HG03139 (cell line): ENCODE measurements around the gene POGZ.

Source experiments
- ATAC-seq: cut with Tn5 transposase; IDR thresholded peaks from one replicate; pipeline ENCODE4 v1.9.1; 2021; ENCODE audit not compliant: unreplicated experiment

POGZ gene

DNA sequence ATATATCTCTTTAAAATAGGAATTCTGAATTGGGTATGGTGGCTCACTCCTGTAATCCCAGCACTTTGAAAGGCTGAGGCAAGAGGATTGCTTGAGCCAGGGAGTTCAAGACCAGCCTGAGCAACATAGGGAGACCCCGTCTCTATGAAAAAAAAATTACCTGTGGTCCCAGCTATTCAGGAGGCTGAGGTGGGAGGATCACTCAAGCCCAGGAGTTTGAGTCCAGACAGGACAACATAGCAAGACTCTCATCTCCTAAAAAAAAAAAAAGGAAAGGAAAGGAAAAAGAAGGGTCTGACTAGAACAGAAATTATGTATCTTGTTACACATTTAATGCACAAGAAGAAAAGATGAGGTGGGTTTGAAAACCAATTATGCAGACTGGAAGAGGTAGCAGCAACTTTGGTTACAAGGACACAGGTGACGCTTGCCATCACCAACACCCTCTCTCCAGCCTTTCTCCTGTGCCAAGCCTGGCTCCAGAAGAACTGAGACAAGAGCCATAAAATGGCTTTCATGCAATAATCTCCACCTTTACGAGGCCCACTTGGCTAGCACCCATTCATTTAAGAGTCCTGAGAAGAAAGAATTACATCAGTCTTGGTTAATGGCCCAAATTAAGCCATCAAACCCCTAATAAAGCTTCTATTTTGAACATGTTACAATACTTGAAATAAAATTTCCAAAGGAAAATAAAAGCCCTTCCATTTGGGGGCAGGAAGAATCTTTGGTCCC lies 82.0 kb downstream of the POGZ start:
- no peak for ATAC-seq

DNA sequence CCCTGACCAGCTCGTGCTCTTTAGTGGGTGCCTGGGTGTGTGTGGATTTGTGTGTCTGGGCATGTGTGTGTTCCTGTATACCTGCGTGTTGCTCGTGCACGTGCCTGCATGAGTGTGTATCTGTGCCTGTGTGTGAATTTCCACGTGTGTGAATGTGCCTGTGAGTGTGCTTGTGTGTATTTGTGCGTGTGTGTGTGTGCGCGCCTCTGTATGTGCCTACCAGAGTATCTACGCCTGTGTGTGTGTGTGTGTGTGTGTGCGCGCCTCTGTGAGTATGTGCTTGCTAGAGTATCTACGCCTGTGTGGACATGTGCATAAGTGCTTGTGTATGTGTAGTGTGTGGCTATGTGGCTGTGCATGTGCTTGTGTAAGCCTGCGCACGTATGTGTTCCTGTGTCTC lies 86.1 kb downstream of the POGZ start:
- ATAC-seq = no peak

DNA sequence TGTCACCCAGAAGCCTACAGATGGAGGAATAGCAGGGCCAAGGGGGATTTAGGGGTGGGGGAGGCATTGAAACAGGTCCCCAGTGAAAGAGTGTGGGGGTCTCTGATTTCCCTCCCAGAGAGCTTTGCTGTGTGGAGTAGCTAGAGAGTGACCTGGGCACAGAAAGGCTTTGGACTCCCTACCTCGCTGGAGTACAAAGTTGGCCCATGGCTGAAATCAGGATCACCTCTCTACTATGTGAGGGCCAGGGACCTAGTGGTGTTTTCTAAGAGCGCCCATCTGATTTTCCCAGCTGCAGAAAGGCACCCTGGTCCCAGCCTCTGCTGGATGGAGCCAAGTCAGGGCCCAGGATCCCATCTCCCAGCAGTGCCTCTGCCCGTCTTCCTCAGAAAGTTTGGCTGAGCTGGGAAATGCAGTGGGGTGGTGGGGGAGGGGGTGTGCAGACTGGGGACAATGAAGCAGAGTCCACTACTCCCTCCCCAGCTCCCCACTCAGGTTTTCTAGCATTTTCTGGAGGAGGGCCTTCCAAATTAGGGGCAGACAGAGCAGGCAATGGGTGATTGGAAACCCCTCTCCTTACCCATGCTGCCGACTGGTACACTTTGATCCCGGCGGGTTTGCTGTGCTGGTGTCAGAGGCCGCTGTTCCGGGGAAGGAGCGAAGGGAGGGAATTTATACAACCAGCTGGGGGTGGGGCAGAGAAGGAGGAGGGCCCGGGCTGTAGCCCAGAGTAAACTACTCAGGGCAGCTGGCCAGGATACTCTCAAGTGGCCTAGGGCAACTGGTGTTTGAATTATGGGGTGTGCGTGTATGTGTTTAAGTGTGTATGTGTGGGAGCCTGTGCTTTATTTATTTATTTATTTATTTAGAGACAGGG lies 87.0 kb downstream of the POGZ start, which contains the start of gene SELENBP1:
TSS of gene SELENBP1 (minus strand) at position 648 of the 877 bp plus-strand sequence. CDS start at position 584, 64 bp downstream.
- ATAC-seq = no peak

DNA sequence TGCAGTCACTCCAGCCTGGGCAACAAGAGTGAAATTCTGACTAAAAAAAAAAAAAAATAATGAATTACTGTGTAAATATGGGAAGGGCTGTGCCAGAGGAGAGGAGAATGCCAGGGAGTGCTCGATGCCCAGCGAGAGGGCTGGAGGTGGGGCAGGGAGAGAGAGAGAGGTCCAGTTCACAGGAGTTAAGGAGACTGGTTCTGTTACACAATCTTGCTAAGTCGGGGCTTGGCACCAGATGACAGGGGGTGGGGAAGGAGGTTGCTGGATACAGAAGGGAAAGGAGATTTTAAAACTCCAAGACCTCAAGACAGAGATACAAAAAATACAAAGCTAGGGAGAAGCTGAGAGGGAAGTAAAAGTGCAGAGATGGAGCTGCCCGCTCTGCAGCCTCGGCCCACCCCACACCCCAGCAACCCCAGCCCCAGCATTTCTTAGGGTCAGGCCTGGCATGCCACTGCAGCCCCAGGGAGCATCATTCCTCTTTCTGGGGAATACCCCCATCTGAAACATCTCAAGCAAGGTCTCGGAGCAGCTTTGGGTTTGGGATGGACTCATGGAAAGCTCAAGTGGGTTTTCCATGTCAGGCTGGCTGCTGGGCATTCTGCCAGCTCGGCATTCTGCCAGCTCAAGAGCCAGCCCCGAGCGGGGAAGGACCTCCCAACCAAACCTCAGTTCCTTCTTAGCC lies 87.8 kb downstream of the POGZ start:
- no peak for ATAC-seq

DNA sequence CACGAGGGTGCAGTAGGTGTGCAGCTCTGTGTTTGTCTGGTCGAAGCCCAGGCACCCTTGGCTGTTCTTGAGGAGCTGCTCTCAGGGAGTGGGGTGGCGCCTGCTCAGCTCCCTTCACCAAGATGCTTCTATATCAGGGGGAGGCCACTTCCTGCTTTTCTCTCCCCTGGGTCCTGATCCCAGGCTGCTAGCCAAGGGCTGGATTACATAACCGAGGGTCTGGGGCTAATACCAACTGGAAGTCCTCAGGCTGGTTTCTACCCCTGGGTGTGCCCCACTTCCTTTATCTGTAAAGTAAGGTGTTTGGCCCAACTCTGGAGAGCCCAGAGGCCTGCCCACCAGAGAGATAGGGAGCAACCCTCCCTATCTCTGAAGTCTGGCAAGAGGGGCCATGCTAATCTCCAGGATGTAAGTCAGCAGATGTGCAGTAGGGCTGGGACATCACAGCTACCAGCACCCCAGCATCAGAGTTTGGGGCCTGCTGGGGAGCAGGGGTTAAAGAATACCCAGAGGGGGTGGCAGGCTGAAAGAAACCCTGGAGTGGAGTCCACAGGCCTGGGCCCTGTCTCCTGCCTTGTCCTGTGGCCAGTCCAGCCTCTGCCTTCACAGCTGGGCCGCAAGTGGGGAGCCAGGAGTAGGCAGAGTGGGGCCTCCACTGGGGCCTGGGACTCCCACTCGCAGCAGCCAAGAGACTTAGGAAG lies 88.9 kb downstream of the POGZ start:
- no peak for ATAC-seq

DNA sequence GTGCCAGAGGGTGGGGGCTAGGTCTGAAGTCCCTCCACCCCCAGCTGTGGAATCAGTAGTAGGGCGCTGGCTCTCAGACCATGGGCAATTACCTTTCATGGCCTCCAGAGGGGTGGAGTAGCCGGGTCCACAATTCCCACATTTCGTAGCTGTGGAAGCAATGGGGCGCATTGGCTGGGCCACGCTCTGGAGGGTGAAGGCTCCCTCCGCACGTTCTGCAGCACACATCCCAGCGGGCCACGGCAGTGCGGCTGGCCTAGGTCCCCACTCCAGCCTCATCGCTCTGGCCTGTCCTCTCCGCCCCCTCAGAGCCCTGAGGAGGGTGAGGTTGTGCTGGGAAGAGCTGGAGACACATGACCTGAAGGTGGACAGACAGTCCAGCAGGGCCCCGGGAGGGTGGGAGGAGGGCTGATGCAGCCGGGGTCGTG lies 89.7 kb downstream of the POGZ start:
- no peak for ATAC-seq

DNA sequence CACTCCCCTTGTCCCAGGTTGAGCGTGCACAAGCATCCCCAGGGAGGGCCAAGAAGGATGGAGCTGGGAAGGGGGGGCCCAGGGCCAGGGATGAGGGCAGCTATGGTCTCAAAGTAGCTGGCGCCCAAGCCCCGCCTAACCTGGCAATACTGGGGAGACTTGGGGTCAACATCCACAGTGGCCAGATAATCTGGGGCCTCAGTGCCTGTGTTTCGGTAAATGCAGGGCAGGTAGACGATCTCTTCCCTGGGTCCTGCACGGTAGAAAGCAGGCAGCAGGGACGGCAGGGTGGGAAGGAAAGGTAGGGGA lies 90.0 kb downstream of the POGZ start:
- no peak for ATAC-seq

DNA sequence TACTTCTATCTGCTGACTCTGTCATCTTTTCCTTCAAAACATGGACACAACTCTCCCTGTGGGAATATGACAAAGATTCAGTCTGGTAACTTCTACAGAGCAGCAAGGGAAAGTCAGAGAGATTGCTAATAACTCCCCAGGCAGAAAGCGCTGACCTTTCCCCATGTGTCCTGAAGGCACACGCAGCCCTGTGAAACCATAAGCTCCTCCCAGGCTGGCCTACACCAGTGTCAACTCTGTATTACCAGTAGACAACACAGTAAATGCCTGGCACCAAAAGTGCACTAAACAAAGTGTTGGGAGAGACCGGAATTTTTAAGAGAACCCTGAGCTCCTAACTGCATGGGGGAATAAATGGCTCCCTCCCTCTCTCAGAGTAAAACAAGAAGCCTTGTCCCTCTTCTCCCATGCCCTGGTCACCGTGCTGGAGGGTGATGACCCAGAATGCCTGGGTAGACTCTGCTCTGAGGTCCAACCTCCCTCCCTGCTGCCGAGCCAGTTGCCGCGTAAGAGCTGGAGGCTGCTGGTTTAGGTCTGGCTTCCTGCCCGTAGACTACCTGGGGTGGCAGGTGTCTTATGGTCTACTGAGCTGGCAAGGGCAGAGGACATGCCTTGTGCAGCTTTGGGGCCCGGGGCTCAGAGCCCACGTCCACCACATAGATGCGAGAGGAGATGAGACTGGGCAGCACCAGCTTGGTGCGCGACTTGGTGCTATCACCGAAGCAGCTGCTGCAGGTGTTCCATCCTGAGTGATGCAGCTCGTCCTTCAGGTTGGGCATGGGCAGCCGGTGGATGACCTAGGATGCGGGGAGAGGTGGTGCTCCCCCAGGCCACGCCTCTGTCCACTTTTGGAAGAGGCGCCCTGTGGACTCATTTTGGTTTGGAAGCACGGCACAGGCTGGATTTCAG lies 90.6 kb downstream of the POGZ start:
- no peak for ATAC-seq

DNA sequence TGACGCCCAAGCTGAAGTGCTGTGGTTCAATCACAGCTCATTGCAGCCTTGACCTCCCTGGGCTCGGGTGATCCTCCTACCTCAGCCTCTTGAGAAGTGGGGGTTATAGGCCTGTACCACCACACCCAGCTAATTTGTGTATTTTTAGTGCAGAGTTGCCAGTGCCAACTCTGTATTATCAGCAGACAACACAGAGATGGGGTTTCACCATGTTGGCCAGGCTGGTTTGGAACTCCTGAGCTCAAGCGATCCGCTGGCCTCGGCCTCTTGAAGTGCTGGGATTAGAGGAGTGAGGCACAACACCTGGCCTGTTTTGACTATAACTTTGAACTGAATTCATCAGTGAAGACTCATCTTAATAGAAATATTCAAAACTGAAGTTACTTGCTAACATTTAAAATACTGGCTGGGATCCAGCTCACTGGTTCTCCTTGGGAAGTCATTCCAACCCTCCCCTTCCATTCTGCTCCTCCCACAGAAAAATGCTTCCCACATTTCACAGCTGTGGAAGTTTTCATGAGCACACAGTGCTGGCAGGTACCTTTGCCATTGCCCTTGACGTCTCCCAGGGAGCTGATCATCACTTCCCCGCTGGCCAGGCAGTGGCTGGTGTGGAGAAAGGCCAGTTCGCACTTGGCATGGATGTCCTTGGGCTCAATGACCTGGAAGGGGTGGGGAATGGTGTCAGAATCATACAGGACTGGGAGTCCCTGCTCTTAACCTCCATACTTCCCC lies 91.5 kb downstream of the POGZ start:
- ATAC-seq = no peak

DNA sequence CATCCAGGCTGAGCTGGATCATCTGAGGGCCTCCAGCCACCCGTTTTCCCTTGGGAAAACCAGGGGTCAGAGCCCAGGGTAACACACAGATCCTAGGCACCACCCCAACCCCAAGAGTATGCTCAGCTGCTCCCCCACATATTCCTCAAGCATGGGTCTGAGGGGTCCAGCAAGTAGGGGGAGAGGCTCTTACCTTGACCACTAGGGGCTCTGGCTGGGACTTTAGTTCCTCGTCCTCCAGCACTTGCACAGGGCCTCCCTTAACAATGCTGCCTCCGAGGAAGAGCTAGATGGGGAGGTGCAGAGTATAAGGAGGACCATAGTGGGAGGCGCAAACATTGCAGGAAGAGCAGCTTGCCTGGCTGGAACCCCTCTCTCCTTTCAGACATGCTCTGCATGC lies 94.3 kb downstream of the POGZ start:
- ATAC-seq = no peak

DNA sequence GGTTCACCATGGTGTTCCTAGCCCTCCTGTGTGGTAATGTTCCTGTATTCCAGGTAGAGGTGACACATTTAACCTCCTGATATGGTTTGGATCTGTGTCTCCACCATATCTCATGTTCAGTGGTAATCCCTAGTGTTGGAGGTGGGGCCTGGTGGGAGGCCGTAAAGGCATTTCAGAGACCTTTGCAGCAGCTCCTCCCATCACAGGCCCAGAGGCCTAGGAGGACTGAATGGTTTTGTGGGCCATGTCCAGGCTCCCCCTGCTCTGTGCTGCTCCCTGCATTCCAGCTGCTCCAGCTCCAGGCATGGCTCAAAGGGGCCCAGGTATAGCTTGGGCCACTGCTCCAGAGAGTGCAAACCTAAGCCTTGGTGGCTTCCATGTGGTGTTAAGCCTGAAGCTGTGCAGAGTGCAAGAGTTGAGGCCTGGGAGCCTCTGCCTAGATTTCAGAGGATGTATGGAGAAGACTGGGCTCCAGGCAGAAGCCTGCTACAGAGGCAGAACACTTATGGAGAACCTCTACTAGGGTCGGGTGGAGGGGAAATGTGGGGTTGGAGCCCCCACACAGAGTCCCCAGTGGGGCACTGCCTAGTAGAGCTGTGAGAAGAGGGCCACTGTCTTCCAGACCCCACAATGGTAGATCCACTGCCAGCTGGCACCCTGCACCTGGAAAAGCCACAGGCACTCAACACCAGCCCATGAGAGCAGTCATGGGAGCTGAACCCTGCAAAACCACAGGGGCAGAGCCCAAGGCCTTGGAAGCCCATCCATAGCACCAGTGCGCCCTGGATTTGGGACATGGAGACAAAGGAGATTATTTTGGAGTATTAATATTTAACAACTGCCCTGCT lies 96.8 kb downstream of the POGZ start:
- ATAC-seq = no peak

DNA sequence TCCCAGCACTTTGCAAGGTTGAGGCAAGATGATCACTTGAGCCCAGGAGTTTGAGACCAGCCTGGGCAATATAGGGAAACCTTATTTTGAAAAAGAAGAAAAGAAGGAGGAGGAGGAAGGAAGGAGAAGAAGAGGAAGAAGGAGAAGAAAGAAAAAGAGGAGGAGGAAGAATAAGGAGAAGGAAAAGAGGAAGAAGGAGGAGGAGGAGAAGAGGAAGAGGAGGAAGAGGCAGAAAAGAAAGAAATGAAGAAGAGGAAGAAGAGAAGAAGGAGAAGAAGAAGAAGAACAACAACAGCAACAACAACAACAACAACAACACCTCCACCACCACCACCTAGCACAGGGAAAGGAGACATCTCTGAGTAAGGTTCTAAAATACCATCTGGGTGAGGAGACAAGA lies 97.4 kb downstream of the POGZ start:
- ATAC-seq = no peak

DNA sequence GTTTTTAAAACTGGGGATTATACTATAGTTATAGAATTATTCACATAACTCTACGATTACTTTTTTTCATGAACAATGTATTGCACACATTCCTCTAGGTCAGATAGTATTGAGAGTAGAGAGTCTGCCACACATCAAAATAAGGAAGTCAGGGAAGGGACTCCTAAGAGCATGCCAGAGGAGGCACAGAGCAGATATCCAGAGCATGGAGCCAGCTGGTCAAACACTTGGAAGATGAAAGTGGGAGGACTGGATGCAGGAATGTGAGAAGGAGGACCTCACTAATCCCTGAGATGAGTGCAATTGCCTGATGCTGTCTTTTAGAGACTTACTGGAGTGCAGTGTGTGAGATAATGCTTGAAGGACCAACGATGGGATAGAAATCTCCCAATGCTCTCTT lies 102.6 kb downstream of the POGZ start:
- ATAC-seq = no peak
